K562 (cell line): ENCODE results near the gene HIKESHI. TPM values are rescaled to one million over a fixed set of nuclear protein-coding genes. Genes with fewer than 3 reads are reported as not detected.
"Not testable (repeated sequence)": the region's sequence is repeated elsewhere in the genome, so short reads cannot be mapped to it uniquely, and the experiment has no call there.

Source experiments
- ATAC-seq: fragments of 200-7000 bp; cut with Tn5 transposase; 3 replicates; pipeline ENCODE4 v1.9.1; 2020; ENCODE audit warnings: moderate library complexity
- BruUV-seq: library from RNA; stranded (reverse); fragments of 400-500 nt; replicated peaks from 2 replicates; lab custom pipeline; 2021; lab: Mats Ljungman, UMichigan
- CTCF ChIA-PET: fragments of 300-600 bp; formaldehyde crosslinking; extraction: SDS; loops from one replicate; lab custom pipeline; 2021; ENCODE audit warnings: low intra/inter-chr PET ratio; lab: Yijun Ruan, JAX
- POLR2A ChIA-PET: fragments of 300-600, 350-650 bp; sonication (Branson Sonifier 250); formaldehyde crosslinking; extraction: SDS; loops from one replicate; lab custom pipeline; 2021; ENCODE audit warnings: antibody characterized with exemption, inconsistent platforms; lab: Yijun Ruan, JAX
- DNase-seq, 4 experiments: peaks; one replicate each; pipeline versions ENCODE4 v3.0.0 to v3.0.0-alpha.2; 2011 to 2018; ENCODE audit warnings: low spot score in 3 of 4, mixed read lengths in 3 of 4; ENCODE audit errors: extremely low read depth in 1 of 4
- FAIRE-seq: peaks from 2 replicates; lab custom pipeline; 2011; peaks lifted over from hg19 to GRCh38; lab: Jason Lieb, UNC
- H2AFZ ChIP-seq: 2 replicates; pipeline ENCODE4 v1.6.0; 2011; ENCODE audit warnings: low read depth, low read length, control low read depth, inconsistent platforms
- H3K27ac ChIP-seq: fragments of 200-600 bp; 3 replicates; pipeline ENCODE4 v1.8.0; 2011; ENCODE audit warnings: low read depth, mild to moderate bottlenecking, control low read depth, inconsistent platforms, low read length, moderate library complexity, mixed read lengths; ENCODE audit errors: extremely low read depth
- H3K27me3 ChIP-seq, 2 experiments: fragments of 300-600 bp in 1 of 2; 2 replicates in 1 of 2; 3 replicates in 1 of 2; pipeline versions ENCODE4 v1.6.0 to v1.8.0; 2011; ENCODE audit warnings: inconsistent platforms in 2 of 2, low read length in 2 of 2, mild to moderate bottlenecking in 1 of 2, mixed read lengths in 1 of 2, moderate library complexity in 1 of 2; ENCODE audit not compliant: control insufficient read depth in 2 of 2, insufficient read depth in 2 of 2
- H3K36me3 ChIP-seq: fragments of 300-600 bp; 3 replicates; pipeline ENCODE4 v1.8.0; 2011; ENCODE audit warnings: mild to moderate bottlenecking, low read length, inconsistent platforms; ENCODE audit not compliant: control insufficient read depth, insufficient read depth
- H3K4me1 ChIP-seq, 2 experiments: fragments of 200-600 bp in 1 of 2; replicated peaks in 1 of 2; 2 replicates in 1 of 2; 3 replicates in 1 of 2; pipeline versions ENCODE4 v1.5.1 to v1.8.0; 2011; ENCODE audit warnings: inconsistent platforms in 2 of 2, low read length in 2 of 2, mild to moderate bottlenecking in 1 of 2, mixed read lengths in 1 of 2, moderate library complexity in 1 of 2; ENCODE audit not compliant: control insufficient read depth in 2 of 2, insufficient read depth in 2 of 2
- H3K4me2 ChIP-seq: 2 replicates; pipeline ENCODE4 v1.6.1; 2011; ENCODE audit warnings: low read length, control low read depth, inconsistent platforms, mixed read lengths; ENCODE audit not compliant: insufficient read depth
- H3K4me3 ChIP-seq: fragments of 200-600 bp; sonication (generic), shearing (Covaris generic); 2 replicates; pipeline ENCODE4 v1.5.1; 2016; ENCODE audit warnings: control low read depth, inconsistent platforms
- H3K79me2 ChIP-seq: fragments of 200-600 bp; 3 replicates; pipeline ENCODE4 v1.8.0; 2011; ENCODE audit warnings: low read length, inconsistent platforms; ENCODE audit not compliant: control insufficient read depth, insufficient read depth
- H3K9ac ChIP-seq, 2 experiments: 2 replicates each; pipeline versions ENCODE4 v1.6.0 to v1.6.1; 2011; ENCODE audit warnings: low read depth in 2 of 2, low read length in 2 of 2, control low read depth in 1 of 2, inconsistent platforms in 1 of 2, mild to moderate bottlenecking in 1 of 2, mixed read lengths in 1 of 2; ENCODE audit not compliant: insufficient read depth in 1 of 2
- H3K9me1 ChIP-seq: one replicate; pipeline ENCODE4 v1.6.0; 2011; ENCODE audit warnings: inconsistent platforms, mild to moderate bottlenecking, low read length, moderate library complexity; ENCODE audit not compliant: control insufficient read depth, insufficient read depth
- H3K9me3 ChIP-seq: replicated peaks from 2 replicates; pipeline ENCODE4 v1.5.1; 2011; ENCODE audit warnings: low read depth, low read length, inconsistent platforms; ENCODE audit not compliant: control insufficient read depth, insufficient read depth
- H4K20me1 ChIP-seq: replicated peaks from 2 replicates; pipeline ENCODE4 v1.6.1; 2011; ENCODE audit warnings: low read length, inconsistent platforms, mixed read lengths; ENCODE audit not compliant: control insufficient read depth, insufficient read depth
- BRD9 ChIP-seq: fragments of 450-650 bp; IDR thresholded peaks from 2 replicates; pipeline ENCODE4 v1.6.1; 2018; ENCODE audit warnings: low read depth; ENCODE audit not compliant: partially characterized antibody
- CTBP1 ChIP-seq: fragments of 450-650 bp; IDR thresholded peaks from 2 replicates; pipeline ENCODE4 v1.6.1; 2016; ENCODE audit warnings: borderline replicate concordance
- NFIC ChIP-seq: fragments of 450-650 bp; IDR thresholded peaks from 2 replicates; pipeline ENCODE4 v1.6.1; 2017; ENCODE audit warnings: mild to moderate bottlenecking, inconsistent platforms
- SMC3 ChIP-seq: conservative IDR thresholded peaks from 2 replicates; pipeline ENCODE4 v1.6.1; 2011; ENCODE audit warnings: low read depth, low read length, improper control_type of control experiment; ENCODE audit not compliant: insufficient read depth
- WGBS: fragments of 100-300 bp; shearing (Covaris generic); methylation state at CpG from one replicate; pipeline ENCODE4 v1.1.6; 2016; ENCODE audit warnings: low coverage, mixed read lengths; ENCODE audit not compliant: insufficient coverage; ENCODE audit errors: missing lambda C conversion rate; 5-methylcytosine and 5-hydroxymethylcytosine counted together
- in situ Hi-C: fragments of 300-500 bp; cut with MboI; formaldehyde crosslinking; loops from 4 replicates; pipeline ENCODE4 v1.15.0; 2018; ENCODE audit warnings: inconsistent platforms, mixed read lengths
- intact Hi-C: fragments of 100-400 bp; cut with micrococcal nuclease; formaldehyde crosslinking; loops from 2 replicates; pipeline ENCODE4 v1.14.2; 2022
- polyA plus RNA-seq, 8 experiments: library from polyadenylated mRNA; depleted of rRNA in 4 of 8; stranded (reverse) in 5 of 8; unstranded in 3 of 8; fragments of >200 nt; fragmentation: Nextera tagmentation in 2 of 8; fragmentation: Illumina TruSeq in 1 of 8; extraction: Ambion mirVana in 2 of 8; extraction: Trizol in 1 of 8; gene quantifications; 2 replicates each; pipeline versions ENCODE4 v1.2.1 to v1.2.3, GENCODE V29; 2011 to 2014; ENCODE audit warnings: inconsistent platforms in 1 of 8, missing spikeins in 1 of 8
- total RNA-seq, 7 experiments: library from RNA; depleted of rRNA in 6 of 7; stranded (reverse); fragments of >200 nt in 6 of 7; fragmentation: Illumina TruSeq in 2 of 7; extraction: Trizol in 2 of 7; gene quantifications; 2 replicates each; pipeline versions ENCODE4 v1.2.1 to v1.2.3, GENCODE V29; 2011 to 2021; ENCODE audit warnings: low replicate concordance in 1 of 7
- TF ChIP-seq, protein P1 (sequence below): fragments of 450-650 bp; formaldehyde crosslinking; IDR thresholded peaks from 2 replicates; pipeline ENCODE4 v1.4.0; 2020; ENCODE audit warnings: mild to moderate bottlenecking, moderate library complexity
- TF ChIP-seq, protein P2 (sequence below): fragments of 250-450 bp; sonication (Bioruptor Pico); IDR thresholded peaks from 2 replicates; pipeline ENCODE4 v1.5.0; 2020; ENCODE audit warnings: mild to moderate bottlenecking

Gene HIKESHI
- total and polyA plus RNA-seq, 9 of the 15 experiments (the other 6 are each of a cell fraction or from before 2014, with no cell fraction given): 33.2 to 196 (median 62.7) TPM

DNA sequence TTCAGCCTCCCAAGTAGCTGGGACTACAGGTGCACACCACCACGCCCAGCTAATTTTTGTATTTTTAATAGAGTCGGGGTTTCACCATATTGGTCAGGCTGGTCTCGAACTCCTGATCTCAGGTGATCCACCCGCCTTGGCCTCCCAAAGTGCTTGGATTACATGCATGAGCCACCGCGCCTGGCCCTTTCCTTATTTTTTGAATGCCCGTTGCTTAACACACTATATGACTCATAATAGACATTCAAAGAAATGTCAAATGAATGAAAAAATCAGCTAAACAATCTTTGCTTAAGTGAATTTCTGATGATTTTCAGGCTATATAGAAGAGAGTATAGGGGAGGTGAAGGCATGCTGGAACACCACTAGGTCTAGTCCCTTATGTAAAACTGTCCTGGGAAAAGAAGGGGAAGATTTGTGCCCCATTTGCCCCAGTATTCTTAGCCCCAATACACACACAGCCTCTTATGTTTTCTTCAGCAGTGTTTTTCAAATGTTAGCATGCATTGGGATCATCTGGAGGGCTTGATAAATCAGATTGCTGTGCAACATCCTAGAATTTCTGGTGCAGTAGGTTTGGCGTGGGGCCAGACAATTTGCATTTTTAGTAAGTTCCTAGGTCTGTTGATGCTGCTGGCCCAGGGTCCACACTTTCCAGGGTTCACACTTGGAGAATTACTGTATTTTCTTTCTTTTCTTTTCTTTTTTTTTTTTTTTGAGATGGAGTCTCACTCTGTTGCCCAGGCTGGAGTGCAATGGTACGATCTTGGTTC is 12.3 kb upstream of the HIKESHI start:
- 85% methylated on average over 9 of the region's 9 CpGs for WGBS
- H3K79me2 ChIP-seq, H2AFZ ChIP-seq, DNase-seq, CTCF ChIA-PET, H3K27ac ChIP-seq, H3K9me3 ChIP-seq, H3K36me3 ChIP-seq, H3K9ac ChIP-seq, H4K20me1 ChIP-seq, H3K27me3 ChIP-seq, H3K4me1 ChIP-seq, BruUV-seq, H3K4me2 ChIP-seq, H3K9me1 ChIP-seq, ATAC-seq, H3K4me3 ChIP-seq, FAIRE-seq: not testable (repeated sequence)
- POLR2A ChIA-PET: interaction anchor here (1.9 kb wide), 1 partner anchor 11 kb away, joined by 4 read pairs; no protein-coding TSS in a partner anchor
- peak; percentile 70 for TF ChIP-seq NFIC
- in situ Hi-C loops: loop anchor here (5.0 to 10.0 kb wide), 3 partner anchors 352 to 685 kb away; no protein-coding TSS in a partner anchor
- intact Hi-C loops: loop anchor here (5.0 kb wide), 3 partner anchors 72 to 692 kb away; no protein-coding TSS in a partner anchor

DNA sequence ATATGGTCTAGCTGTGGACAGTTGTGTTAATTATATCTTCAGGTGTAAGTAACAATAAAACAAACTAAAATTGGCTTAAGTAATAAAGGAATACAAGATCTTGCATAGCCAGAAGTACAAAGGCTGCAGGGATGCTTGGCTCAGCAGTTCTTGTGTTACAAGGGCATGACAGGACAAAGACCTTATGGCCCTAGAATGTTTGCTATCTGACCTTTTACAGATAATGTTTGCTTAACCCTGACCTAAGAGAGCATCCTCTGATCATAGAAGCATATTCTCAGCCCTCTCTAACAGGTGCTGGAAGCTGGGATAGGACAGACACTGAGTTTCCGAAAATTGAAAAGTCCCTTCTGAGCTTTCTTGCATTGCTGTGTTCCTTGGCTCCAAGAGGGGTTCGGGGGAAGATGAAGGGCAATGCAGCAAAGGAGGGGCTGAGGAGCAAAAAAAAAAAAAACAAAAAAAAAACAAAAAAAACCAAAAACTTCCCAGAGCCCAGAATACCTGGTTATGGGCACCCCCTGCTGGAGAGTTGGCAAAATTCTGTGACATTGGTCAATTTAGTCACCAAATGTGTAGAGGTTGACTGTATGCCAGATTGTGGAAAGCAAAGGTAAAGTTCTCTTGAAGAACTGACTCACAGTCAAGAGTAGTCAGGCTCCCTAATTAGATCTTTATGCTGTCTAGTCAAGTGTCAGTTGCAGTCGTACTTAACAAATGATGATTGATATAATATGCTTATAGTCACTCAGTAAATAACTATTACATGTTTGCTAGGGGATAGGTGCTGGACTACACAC is 10.4 kb upstream of the HIKESHI start:
- 29% methylated on average over 3 of the region's 3 CpGs for WGBS
- FAIRE-seq (peak; percentile 81), DNase-seq (peak; percentile 57 to 76 (median 64)), ATAC-seq (peak; percentile 80)
- Histone ChIP-seq H3K9me3 (no peaks in the 10 kb centered on the region), H3K4me2 (no peak overlapping the region), H3K4me1 (no peaks in the 10 kb centered on the region; a peak in 1 of 5 replicates), H3K27me3 (no peaks in the 10 kb centered on the region), H3K9me1 (no peaks in the 10 kb centered on the region), H3K36me3 (no peaks in the 10 kb centered on the region), H4K20me1 (no peaks in the 10 kb centered on the region), H3K4me3 (no peak overlapping the region), H3K79me2 (no peaks in the 10 kb centered on the region), H3K27ac (no peak overlapping the region), H2AFZ (no peak overlapping the region), H3K9ac (no peak overlapping the region)
- ChIA-PET CTCF (interaction anchor here (0.6 to 1.9 kb wide), 7 partner anchors 250 to 710 kb away, joined by 3 to 13 read pairs (median 7); partner anchors contain the start of gene CCDC83), POLR2A (interaction anchor here (1.9 kb wide), 1 partner anchor 9 kb away, joined by 4 read pairs; no protein-coding TSS in a partner anchor)
- in situ Hi-C loops (loop anchor here (5.0 to 10.0 kb wide), 3 partner anchors 354 to 687 kb away; no protein-coding TSS in a partner anchor), intact Hi-C loops (loop anchor here (1.0 to 5.0 kb wide), 5 partner anchors 74 to 694 kb away; no protein-coding TSS in a partner anchor)
- BruUV-seq: no TSS peak
- TF ChIP-seq, protein P1, sequence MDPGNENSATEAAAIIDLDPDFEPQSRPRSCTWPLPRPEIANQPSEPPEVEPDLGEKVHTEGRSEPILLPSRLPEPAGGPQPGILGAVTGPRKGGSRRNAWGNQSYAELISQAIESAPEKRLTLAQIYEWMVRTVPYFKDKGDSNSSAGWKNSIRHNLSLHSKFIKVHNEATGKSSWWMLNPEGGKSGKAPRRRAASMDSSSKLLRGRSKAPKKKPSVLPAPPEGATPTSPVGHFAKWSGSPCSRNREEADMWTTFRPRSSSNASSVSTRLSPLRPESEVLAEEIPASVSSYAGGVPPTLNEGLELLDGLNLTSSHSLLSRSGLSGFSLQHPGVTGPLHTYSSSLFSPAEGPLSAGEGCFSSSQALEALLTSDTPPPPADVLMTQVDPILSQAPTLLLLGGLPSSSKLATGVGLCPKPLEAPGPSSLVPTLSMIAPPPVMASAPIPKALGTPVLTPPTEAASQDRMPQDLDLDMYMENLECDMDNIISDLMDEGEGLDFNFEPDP (CRISPR knock-in tag): no peak
- TF ChIP-seq CTBP1 (peak; percentile 13; the same call in 1 of the 2 replicates), BRD9 (peak; percentile 69), SMC3 (peak; percentile 64)
- TF ChIP-seq, protein P2, sequence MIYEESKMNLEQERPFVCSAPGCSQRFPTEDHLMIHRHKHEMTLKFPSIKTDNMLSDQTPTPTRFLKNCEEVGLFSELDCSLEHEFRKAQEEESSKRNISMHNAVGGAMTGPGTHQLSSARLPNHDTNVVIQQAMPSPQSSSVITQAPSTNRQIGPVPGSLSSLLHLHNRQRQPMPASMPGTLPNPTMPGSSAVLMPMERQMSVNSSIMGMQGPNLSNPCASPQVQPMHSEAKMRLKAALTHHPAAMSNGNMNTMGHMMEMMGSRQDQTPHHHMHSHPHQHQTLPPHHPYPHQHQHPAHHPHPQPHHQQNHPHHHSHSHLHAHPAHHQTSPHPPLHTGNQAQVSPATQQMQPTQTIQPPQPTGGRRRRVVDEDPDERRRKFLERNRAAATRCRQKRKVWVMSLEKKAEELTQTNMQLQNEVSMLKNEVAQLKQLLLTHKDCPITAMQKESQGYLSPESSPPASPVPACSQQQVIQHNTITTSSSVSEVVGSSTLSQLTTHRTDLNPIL (CRISPR knock-in tag): no peak
